ENCODE measurements around the gene PSMD4.
A peak's percentile ranks its signal among the peaks of the same experiment; 100 is the strongest.

Gene PSMD4

DNA sequence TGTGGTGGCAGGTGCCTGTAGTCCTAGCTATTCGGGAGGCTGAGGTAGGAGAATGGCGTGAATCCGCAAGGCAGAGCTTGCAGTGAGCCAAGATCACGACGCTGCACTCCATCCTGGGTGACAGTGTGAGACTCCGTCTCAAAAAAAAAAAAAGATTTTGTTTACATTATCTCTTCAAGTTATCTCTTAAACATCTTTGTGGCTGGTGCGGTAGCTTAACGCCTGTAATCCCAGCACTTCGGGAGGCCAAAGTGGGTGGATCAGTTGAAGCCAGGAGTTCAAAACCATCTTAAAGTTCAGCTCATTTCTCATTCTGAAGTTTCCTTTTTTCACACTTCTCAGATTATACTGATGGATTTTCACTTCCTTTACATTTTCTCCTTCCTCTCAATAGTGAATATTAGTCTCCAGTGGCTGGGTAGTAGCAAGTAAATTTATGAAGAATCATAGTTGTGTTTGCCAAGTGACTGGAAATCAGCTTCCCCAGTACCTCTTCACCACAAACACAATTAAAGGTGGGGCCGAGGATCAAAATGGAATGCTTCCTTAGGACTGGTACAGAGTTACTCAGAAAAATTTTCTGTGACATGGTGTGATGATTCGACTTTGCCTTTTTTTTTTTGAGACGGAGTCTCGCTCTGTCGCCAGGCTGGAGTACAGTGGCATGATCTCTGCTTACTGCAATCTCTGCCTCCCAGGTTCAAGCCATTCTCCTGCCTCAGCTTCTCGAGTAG lies 42.4 kb upstream of the PSMD4 start:
- H3K9ac ChIP-seq (ENCODE audit: low read depth, low read length, poor library complexity, severe bottlenecking) = no peak overlapping the region
- no peak overlapping the region for H3K4me2 ChIP-seq (ENCODE audit: low read depth, low read length, poor library complexity, severe bottlenecking)
- H2AFZ ChIP-seq (ENCODE audit: low read length) = no peak overlapping the region
- peaks cover 17% of the 10 kb centered on the region; the same call in 1 of the 2 replicates for H3K36me3 ChIP-seq (ENCODE audit: insufficient read depth, low read length)
- TF ChIP-seq, protein P1, sequence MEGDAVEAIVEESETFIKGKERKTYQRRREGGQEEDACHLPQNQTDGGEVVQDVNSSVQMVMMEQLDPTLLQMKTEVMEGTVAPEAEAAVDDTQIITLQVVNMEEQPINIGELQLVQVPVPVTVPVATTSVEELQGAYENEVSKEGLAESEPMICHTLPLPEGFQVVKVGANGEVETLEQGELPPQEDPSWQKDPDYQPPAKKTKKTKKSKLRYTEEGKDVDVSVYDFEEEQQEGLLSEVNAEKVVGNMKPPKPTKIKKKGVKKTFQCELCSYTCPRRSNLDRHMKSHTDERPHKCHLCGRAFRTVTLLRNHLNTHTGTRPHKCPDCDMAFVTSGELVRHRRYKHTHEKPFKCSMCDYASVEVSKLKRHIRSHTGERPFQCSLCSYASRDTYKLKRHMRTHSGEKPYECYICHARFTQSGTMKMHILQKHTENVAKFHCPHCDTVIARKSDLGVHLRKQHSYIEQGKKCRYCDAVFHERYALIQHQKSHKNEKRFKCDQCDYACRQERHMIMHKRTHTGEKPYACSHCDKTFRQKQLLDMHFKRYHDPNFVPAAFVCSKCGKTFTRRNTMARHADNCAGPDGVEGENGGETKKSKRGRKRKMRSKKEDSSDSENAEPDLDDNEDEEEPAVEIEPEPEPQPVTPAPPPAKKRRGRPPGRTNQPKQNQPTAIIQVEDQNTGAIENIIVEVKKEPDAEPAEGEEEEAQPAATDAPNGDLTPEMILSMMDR (conservative IDR thresholded peaks at IDR 0.05; ENCODE audit: low read length) = no peak
- no peak for TF ChIP-seq EZH2phosphoT487 (IDR thresholded peaks at IDR 0.05; ENCODE audit: borderline replicate concordance)
- no peaks in the 10 kb centered on the region for H3K9me2 ChIP-seq (replicated peaks; ENCODE audit: low read depth, low read length)
- peaks cover 77% of the 10 kb centered on the region for H3K79me2 ChIP-seq (ENCODE audit: insufficient read depth, low read length)
- H4K20me1 ChIP-seq (ENCODE audit: insufficient read depth, low read length, poor library complexity, severe bottlenecking) = peaks cover 30% of the 10 kb centered on the region
- H3F3A ChIP-seq (ENCODE audit: low read depth) = no peaks in the 10 kb centered on the region
- no peaks in the 10 kb centered on the region for H3K27me3 ChIP-seq (ENCODE audit: insufficient read depth, low read length, poor library complexity, severe bottlenecking)
- no peak overlapping the region for H3K4me3 ChIP-seq (ENCODE audit: low read length, poor library complexity, severe bottlenecking)
- no peaks in the 10 kb centered on the region for H3K4me1 ChIP-seq (ENCODE audit: insufficient read depth, low read length, poor library complexity, severe bottlenecking)
- H3K9me3 ChIP-seq (ENCODE audit: insufficient read depth, low read depth, low read length) = no peaks in the 10 kb centered on the region

DNA sequence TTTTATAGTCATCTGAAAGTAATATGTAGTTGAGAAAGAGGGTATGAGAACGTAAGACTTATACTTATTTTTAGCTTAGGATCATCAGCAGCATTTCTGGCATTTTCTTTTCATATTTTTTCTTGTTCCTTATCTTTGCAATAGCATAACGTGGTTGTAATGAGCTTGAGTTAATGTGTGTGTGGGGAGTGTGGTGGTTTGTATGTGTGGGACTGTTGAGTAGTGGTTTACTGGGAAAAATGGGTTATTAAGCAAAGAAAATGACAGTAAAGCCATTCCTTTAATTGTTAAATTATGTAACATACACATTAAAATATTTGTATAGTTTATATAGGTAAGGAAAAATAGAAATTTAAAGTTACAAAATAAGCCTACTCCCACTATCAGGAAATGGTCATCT lies 41.0 kb upstream of the PSMD4 start:
- Histone ChIP-seq H3K4me1 (ENCODE audit: insufficient read depth, low read length, poor library complexity, severe bottlenecking) (no peaks in the 10 kb centered on the region), H3K4me3 (ENCODE audit: low read length, poor library complexity, severe bottlenecking) (peak overlapping the region; percentile 20), H3K9me2 (replicated peaks; ENCODE audit: low read depth, low read length) (no peaks in the 10 kb centered on the region), H3F3A (ENCODE audit: low read depth) (no peaks in the 10 kb centered on the region), H2AFZ (ENCODE audit: low read length) (no peak overlapping the region), H3K9ac (ENCODE audit: low read depth, low read length, poor library complexity, severe bottlenecking) (no peak overlapping the region), H3K36me3 (ENCODE audit: insufficient read depth, low read length) (peaks cover 8% of the 10 kb centered on the region; the same call in 1 of the 2 replicates), H3K9me3 (ENCODE audit: insufficient read depth, low read depth, low read length) (no peaks in the 10 kb centered on the region), H3K27me3 (ENCODE audit: insufficient read depth, low read length, poor library complexity, severe bottlenecking) (no peaks in the 10 kb centered on the region), H3K79me2 (ENCODE audit: insufficient read depth, low read length) (peaks cover 81% of the 10 kb centered on the region), H4K20me1 (ENCODE audit: insufficient read depth, low read length, poor library complexity, severe bottlenecking) (peaks cover 33% of the 10 kb centered on the region), H3K4me2 (ENCODE audit: low read depth, low read length, poor library complexity, severe bottlenecking) (peak overlapping the region; percentile 40)
- TF ChIP-seq EZH2phosphoT487 (IDR thresholded peaks at IDR 0.05; ENCODE audit: borderline replicate concordance) = no peak
- TF ChIP-seq, protein P1 (conservative IDR thresholded peaks at IDR 0.05; ENCODE audit: low read length) = no peak

GRCh38 chr1:151221616-151222015 lies 32.9 kb upstream of the PSMD4 start:
- H4K20me1 ChIP-seq (ENCODE audit: insufficient read depth, low read length, poor library complexity, severe bottlenecking) = peaks cover 24% of the 10 kb centered on the region
- H3K4me1 ChIP-seq (ENCODE audit: insufficient read depth, low read length, poor library complexity, severe bottlenecking) = no peaks in the 10 kb centered on the region
- H3K4me2 ChIP-seq (ENCODE audit: low read depth, low read length, poor library complexity, severe bottlenecking) = no peak overlapping the region
- H3K9ac ChIP-seq (ENCODE audit: low read depth, low read length, poor library complexity, severe bottlenecking) = no peak overlapping the region
- H3K27me3 ChIP-seq (ENCODE audit: insufficient read depth, low read length, poor library complexity, severe bottlenecking) = no peaks in the 10 kb centered on the region
- peaks cover 61% of the 10 kb centered on the region for H3K79me2 ChIP-seq (ENCODE audit: insufficient read depth, low read length)
- no peaks in the 10 kb centered on the region; the same call in 1 of the 2 replicates for H3F3A ChIP-seq (ENCODE audit: low read depth)
- TF ChIP-seq, protein P1 (conservative IDR thresholded peaks at IDR 0.05; ENCODE audit: low read length) = no peak
- TF ChIP-seq EZH2phosphoT487 (IDR thresholded peaks at IDR 0.05; ENCODE audit: borderline replicate concordance) = no peak
- no peak overlapping the region for H3K4me3 ChIP-seq (ENCODE audit: low read length, poor library complexity, severe bottlenecking)
- peaks cover 11% of the 10 kb centered on the region; the same call in 1 of the 2 replicates for H3K36me3 ChIP-seq (ENCODE audit: insufficient read depth, low read length)
- H3K9me2 ChIP-seq (replicated peaks; ENCODE audit: low read depth, low read length) = no peaks in the 10 kb centered on the region
- no peak overlapping the region for H2AFZ ChIP-seq (ENCODE audit: low read length)
- no peaks in the 10 kb centered on the region for H3K9me3 ChIP-seq (ENCODE audit: insufficient read depth, low read depth, low read length)

Measured in Loucy (cell line).